B cell (primary cell): Measurements from ENCODE around the gene PACSIN2. TPM values are rescaled to one million over a fixed set of nuclear protein-coding genes. Genes with fewer than 3 reads are reported as not detected.
"Not testable (repeated sequence)": the region's sequence is repeated elsewhere in the genome, so short reads cannot be mapped to it uniquely, and the experiment has no call there.

ENCODE experiments used
- ATAC-seq: fragments of 200-7000 bp; cut with Tn5 transposase; one replicate; pipeline ENCODE4 v1.10.0; 2021; ENCODE audit warnings: low read depth, mild to moderate bottlenecking, moderate number of reproducible peaks, moderate library complexity
- CTCF ChIA-PET: fragments of 350-600 bp; sonication (Branson Sonifier 250); formaldehyde crosslinking; loops from one replicate; lab custom pipeline; 2021; ENCODE audit warnings: antibody characterized with exemption, inconsistent platforms; lab: Charles Lee
- POLR2A ChIA-PET: fragments of 350-600 bp; sonication (Branson Sonifier 250); formaldehyde crosslinking; loops from one replicate; lab custom pipeline; 2021; ENCODE audit warnings: antibody characterized with exemption; lab: Charles Lee
- DNase-seq: peaks from one replicate; pipeline ENCODE4 v3.0.0; 2013
- H2AFZ ChIP-seq: 2 replicates; pipeline ENCODE4 v1.6.1; 2012; ENCODE audit warnings: mild to moderate bottlenecking, low read depth, low read length; ENCODE audit not compliant: insufficient read depth, poor library complexity, severe bottlenecking
- H3K27ac ChIP-seq, 2 donors: 1 replicate in 1 of 2; 2 replicates in 1 of 2; pipeline ENCODE4 v1.5.1; 2012 to 2013; ENCODE audit warnings: low read length in 2 of 2, mild to moderate bottlenecking in 2 of 2, moderate library complexity in 1 of 2
- H3K27me3 ChIP-seq, 4 experiments: fragments of 200-600 bp in 1 of 4; sonication (generic) in 1 of 4; replicated peaks in 1 of 4; 1 replicate in 2 of 4; 2 replicates in 2 of 4; pipeline versions ENCODE4 v1.6.1 to v1.7.0; 2013 to 2016; ENCODE audit warnings: low read length in 3 of 4, mild to moderate bottlenecking in 2 of 4, mixed read lengths in 1 of 4, moderate library complexity in 1 of 4; ENCODE audit not compliant: insufficient read depth in 4 of 4, control insufficient read depth in 3 of 4; ENCODE audit errors: control extremely low read depth in 1 of 4
- H3K36me3 ChIP-seq, 2 experiments: replicated peaks in 1 of 2; 1 replicate in 1 of 2; 2 replicates in 1 of 2; pipeline versions ENCODE4 v1.6.1 to v1.7.1; 2013; ENCODE audit warnings: low read length in 1 of 2; ENCODE audit not compliant: insufficient read depth in 2 of 2, control insufficient read depth in 1 of 2; ENCODE audit errors: control extremely low read depth in 1 of 2, extremely low read depth in 1 of 2
- H3K4me1 ChIP-seq, 2 donors: fragments of 200-600 bp in 1 of 2; sonication (generic) in 1 of 2; 1 replicate in 1 of 2; 2 replicates in 1 of 2; pipeline versions ENCODE4 v1.5.1 to v1.6.1; 2013 to 2017; ENCODE audit warnings: low read length in 2 of 2; ENCODE audit not compliant: control insufficient read depth in 2 of 2, insufficient read depth in 2 of 2
- H3K4me2 ChIP-seq: replicated peaks from 2 replicates; pipeline ENCODE3; 2012; ENCODE audit warnings: mild to moderate bottlenecking, low read depth, low read length; ENCODE audit not compliant: poor library complexity, severe bottlenecking
- H3K4me3 ChIP-seq, 5 experiments: fragments of 200-600 bp in 1 of 5; sonication (generic) in 1 of 5; 1 replicate in 3 of 5; 2 replicates in 2 of 5; pipeline versions ENCODE4 v1.5.1 to v1.7.0; 2011 to 2016; ENCODE audit warnings: low read length in 4 of 5, mild to moderate bottlenecking in 4 of 5, low read depth in 2 of 5, control low read depth in 1 of 5, moderate library complexity in 1 of 5; ENCODE audit not compliant: insufficient read depth in 1 of 5; ENCODE audit errors: control extremely low read depth in 1 of 5, extremely low read depth in 1 of 5
- H3K79me2 ChIP-seq: fragments of 200-600 bp; sonication (generic); one replicate; pipeline ENCODE4 v1.6.0; 2016; ENCODE audit warnings: low read length; ENCODE audit not compliant: control insufficient read depth, insufficient read depth
- H3K9ac ChIP-seq: fragments of 200-600 bp; sonication (generic); 2 replicates; pipeline ENCODE4 v1.6.1; 2017; ENCODE audit warnings: mild to moderate bottlenecking, low read length, moderate library complexity
- H3K9me3 ChIP-seq, 3 donors: one replicate each; pipeline versions ENCODE4 v1.6.1 to v1.7.1; 2013; ENCODE audit warnings: low read length in 2 of 3; ENCODE audit not compliant: control insufficient read depth in 2 of 3, insufficient read depth in 1 of 3; ENCODE audit errors: control extremely low read depth in 1 of 3
- H4K20me1 ChIP-seq: 2 replicates; pipeline ENCODE4 v1.6.0; 2012; ENCODE audit warnings: mild to moderate bottlenecking, low read length; ENCODE audit not compliant: insufficient read depth, control insufficient read depth, poor library complexity, severe bottlenecking
- H3K27ac Mint-ChIP-seq: one replicate; pipeline ENCODE4 v1.8.0; 2021; ENCODE audit warnings: mixed read lengths
- H3K27me3 Mint-ChIP-seq: one replicate; pipeline ENCODE4 v1.8.0; 2021; ENCODE audit warnings: mixed read lengths
- H3K4me1 Mint-ChIP-seq: one replicate; pipeline ENCODE4 v1.8.0; 2021; ENCODE audit warnings: mixed read lengths
- H3K4me3 Mint-ChIP-seq: one replicate; pipeline ENCODE4 v1.8.0; 2021; ENCODE audit warnings: mixed read lengths
- H3K9me3 Mint-ChIP-seq: one replicate; pipeline ENCODE4 v1.8.0; 2022; ENCODE audit warnings: mixed read lengths; ENCODE audit not compliant: insufficient read depth
- EZH2 ChIP-seq: IDR thresholded peaks from 2 replicates; pipeline ENCODE4 v1.6.1; 2012; ENCODE audit warnings: borderline replicate concordance, low read depth, mild to moderate bottlenecking, moderate library complexity, low read length; ENCODE audit not compliant: insufficient read depth, poor library complexity, severe bottlenecking
- whole genome bisulfite sequencing: methylation state at CpG from one replicate; pipeline ENCODE4 v1.1.5; 2013; ENCODE audit warnings: missing lambda C conversion rate; ENCODE audit not compliant: insufficient coverage; 5-methylcytosine and 5-hydroxymethylcytosine counted together
- intact Hi-C: fragments of 100-400 bp; cut with micrococcal nuclease; formaldehyde crosslinking; loops from one replicate; pipeline ENCODE4 v1.10.0; 2022
- polyA plus RNA-seq: library from polyadenylated mRNA; depleted of rRNA; stranded (reverse); fragments of >200 nt; gene quantifications from 2 replicates; pipeline ENCODE4 v1.2.3, GENCODE V29; 2012
- total RNA-seq, 2 donors: library from RNA; stranded (reverse); fragments of 120-200 nt in 1 of 2; gene quantifications; 1 replicate in 1 of 2; 2 replicates in 1 of 2; pipeline versions ENCODE4 v1.2.3 to v1.2.4, GENCODE V29; 2013 to 2022
- TF ChIP-seq, protein P1 (sequence below): fragments of 200-600 bp; IDR thresholded peaks from one replicate; pipeline ENCODE4 v1.8.0; 2022; ENCODE audit warnings: antibody characterized with exemption, mild to moderate bottlenecking

Gene PACSIN2
- total and polyA plus RNA-seq, 2 donors (not counting 1 experiment from before 2014, with no cell fraction given), result 26.9 to 59.3 TPM

DNA sequence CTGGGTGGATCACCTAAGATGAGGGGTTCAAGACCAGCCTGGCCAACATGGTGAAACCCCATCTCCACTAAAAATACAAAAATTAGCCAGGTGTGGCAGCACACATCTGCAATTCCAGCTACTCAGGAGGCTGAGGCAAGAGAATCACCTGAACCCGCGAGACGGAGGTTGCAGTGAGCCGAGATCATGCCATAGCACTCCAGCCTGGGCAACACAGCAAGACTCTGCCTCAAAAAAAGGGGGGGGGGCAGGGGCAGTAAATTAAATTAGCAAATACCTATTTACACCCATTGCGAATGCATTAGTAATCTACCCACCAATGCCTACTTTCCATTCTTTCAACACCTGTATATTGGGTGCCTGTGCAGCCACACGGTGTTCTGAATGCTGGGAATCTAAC lies 78.3 kb downstream of the PACSIN2 start:
- not testable (repeated sequence) for DNase-seq, H2AFZ ChIP-seq, H3K36me3 ChIP-seq, H4K20me1 ChIP-seq, ATAC-seq, H3K9me3 Mint-ChIP-seq, H3K9me3 ChIP-seq, H3K27me3 ChIP-seq, H3K27me3 Mint-ChIP-seq
- peaks cover 72 to 85% of the 10 kb centered on the region in 2 donors for H3K4me1 ChIP-seq
- peak overlapping the region; percentile 86 for H3K27ac Mint-ChIP-seq
- peak overlapping the region; percentile 61 to 81 for H3K27ac ChIP-seq
- H3K9ac ChIP-seq, result peak overlapping the region; percentile 48
- 93% methylated on average over 2 of the region's 6 CpGs for WGBS
- CTCF ChIA-PET, result interaction anchor here (1.2 kb wide), 1 partner anchor 69 kb away, joined by 3 read pairs; no protein-coding TSS in a partner anchor
- intact Hi-C loops, result loop anchor here (10.0 kb wide), 1 partner anchor 272 kb away; no protein-coding TSS in a partner anchor
- H3K4me1 Mint-ChIP-seq, result peaks cover 78% of the 10 kb centered on the region
- H3K4me2 ChIP-seq, result peak overlapping the region; percentile 76
- peaks cover 69% of the 10 kb centered on the region for H3K79me2 ChIP-seq
- POLR2A ChIA-PET, result interaction anchor here (1.0 kb wide), 1 partner anchor 12 kb away, joined by 3 read pairs; no protein-coding TSS in a partner anchor
- H3K4me3 Mint-ChIP-seq, result peak overlapping the region; percentile 76
- H3K4me3 ChIP-seq, result peak overlapping the region in 3 of 5 experiments; percentile 32 to 42 (median 33)

DNA sequence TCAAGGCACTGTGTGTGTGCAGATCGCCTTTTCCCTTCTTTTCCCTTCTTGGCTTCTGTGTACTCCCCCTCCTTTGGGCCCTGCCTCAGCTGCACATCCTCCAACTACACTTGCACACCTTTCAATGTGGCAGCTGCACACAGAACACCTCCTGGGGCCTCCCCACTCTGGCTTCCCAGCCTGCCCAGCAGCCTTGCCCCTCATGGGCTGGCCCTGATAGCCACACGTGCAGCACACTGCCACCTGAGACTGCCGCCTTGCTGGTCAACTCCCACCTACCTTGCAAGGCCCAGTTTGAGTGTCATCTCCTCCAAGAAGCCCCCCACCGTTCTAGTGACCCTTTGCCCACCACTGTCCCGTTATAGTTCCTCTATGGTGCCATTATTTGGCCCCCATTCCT lies 80.6 kb downstream of the PACSIN2 start:
- DNase-seq (no peak), ATAC-seq (no peak)
- Mint-ChIP-seq H3K4me3 (peak overlapping the region; percentile 78), H3K9me3 (no peaks in the 10 kb centered on the region), H3K27me3 (no peaks in the 10 kb centered on the region), H3K4me1 (peaks cover 89% of the 10 kb centered on the region), H3K27ac (peak overlapping the region; percentile 91)
- H3K9me3 ChIP-seq, result no peaks in the 10 kb centered on the region
- peak overlapping the region in 1 of 5 experiments; percentile 64 for H3K4me3 ChIP-seq
- TF ChIP-seq EZH2, result no peak
- TF ChIP-seq, protein P1, sequence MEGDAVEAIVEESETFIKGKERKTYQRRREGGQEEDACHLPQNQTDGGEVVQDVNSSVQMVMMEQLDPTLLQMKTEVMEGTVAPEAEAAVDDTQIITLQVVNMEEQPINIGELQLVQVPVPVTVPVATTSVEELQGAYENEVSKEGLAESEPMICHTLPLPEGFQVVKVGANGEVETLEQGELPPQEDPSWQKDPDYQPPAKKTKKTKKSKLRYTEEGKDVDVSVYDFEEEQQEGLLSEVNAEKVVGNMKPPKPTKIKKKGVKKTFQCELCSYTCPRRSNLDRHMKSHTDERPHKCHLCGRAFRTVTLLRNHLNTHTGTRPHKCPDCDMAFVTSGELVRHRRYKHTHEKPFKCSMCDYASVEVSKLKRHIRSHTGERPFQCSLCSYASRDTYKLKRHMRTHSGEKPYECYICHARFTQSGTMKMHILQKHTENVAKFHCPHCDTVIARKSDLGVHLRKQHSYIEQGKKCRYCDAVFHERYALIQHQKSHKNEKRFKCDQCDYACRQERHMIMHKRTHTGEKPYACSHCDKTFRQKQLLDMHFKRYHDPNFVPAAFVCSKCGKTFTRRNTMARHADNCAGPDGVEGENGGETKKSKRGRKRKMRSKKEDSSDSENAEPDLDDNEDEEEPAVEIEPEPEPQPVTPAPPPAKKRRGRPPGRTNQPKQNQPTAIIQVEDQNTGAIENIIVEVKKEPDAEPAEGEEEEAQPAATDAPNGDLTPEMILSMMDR, result no peak
- no peaks in the 10 kb centered on the region for H3K36me3 ChIP-seq
- ChIA-PET POLR2A (interaction anchor here (0.5 to 0.7 kb wide), 3 partner anchors 15 to 1304 kb away, joined by 3 to 8 read pairs (median 4); no protein-coding TSS in a partner anchor), CTCF (interaction anchor here (0.7 kb wide), 1 partner anchor 32 kb away, joined by 3 read pairs; no protein-coding TSS in a partner anchor)
- H3K4me1 ChIP-seq, result peaks cover 90 to 100% of the 10 kb centered on the region in 2 donors
- 70% methylated on average over 5 of the region's 5 CpGs for WGBS
- H3K27ac ChIP-seq, result peak overlapping the region; percentile 96 to 100
- no peaks in the 10 kb centered on the region for H3K27me3 ChIP-seq
- peaks cover 79% of the 10 kb centered on the region for H3K79me2 ChIP-seq
- H4K20me1 ChIP-seq, result no peaks in the 10 kb centered on the region
- intact Hi-C loops, result loop anchor here (5.0 to 10.0 kb wide), 4 partner anchors 33 to 270 kb away; partner anchors contain the start of gene ARFGAP3
- H3K9ac ChIP-seq, result peak overlapping the region; percentile 79
- H3K4me2 ChIP-seq, result peak overlapping the region; percentile 90
- H2AFZ ChIP-seq, result no peak overlapping the region
